ENCODE measurements around the gene SLC2A10.

SLC2A10 gene

DNA sequence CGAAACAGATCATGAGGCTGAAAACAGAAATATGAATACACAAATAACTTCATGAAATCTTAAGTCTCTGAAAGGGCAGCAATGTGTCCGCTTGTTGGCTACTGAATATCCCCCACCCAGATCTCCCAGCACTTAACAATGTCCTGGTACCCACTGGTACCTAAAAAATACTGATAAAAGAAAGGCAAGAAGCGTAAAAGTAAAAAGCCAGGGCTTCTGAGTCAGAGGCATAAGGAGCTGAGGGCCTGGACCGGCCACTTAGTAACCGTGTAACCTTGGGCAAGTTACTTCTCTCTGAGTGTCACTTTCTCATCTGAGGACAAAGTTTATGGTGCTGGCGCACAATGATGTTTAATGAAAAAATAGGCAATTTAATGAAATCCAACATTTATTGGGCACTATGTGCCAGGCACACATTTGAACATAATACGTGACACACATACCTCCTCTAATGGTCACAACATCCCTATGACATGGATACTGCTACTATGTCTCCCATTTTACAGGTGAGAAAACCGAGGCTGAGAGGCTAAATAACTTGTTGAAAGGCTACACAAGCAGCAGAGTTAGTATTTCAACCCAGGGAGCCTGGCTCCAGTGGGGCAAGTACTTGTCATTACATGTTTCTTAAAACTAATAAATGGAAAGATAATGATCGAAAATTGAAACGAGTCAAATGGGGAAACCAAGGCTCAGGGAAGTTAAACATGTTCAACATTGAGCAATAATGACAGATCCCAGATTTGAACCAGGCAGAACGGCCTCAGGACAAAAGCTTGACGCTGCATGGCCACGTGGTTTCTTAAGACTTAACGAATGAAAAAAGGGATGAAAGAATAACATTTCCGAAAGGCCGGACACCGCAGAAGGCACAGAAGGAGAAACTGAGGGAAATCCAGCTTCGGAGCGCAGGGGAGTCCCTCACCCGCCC, 21.0 kb upstream of the SLC2A10 start:
- in situ Hi-C loops (cut with HindIII; ENCODE audit: low pct_ligation_motif_present, low sequenced_read_pairs), result no loop called here
- Histone ChIP-seq H3K36me3 (replicated peaks) (no peaks in the 10 kb centered on the region), H3K4me3 (ENCODE audit: low read depth, low read length) (peak overlapping the region; percentile 80), H3K27ac (peak overlapping the region; percentile 95), H3K27me3 (replicated peaks) (no peaks in the 10 kb centered on the region)
- DNase-seq, result peak; percentile 40
- TF ChIP-seq, protein P1, sequence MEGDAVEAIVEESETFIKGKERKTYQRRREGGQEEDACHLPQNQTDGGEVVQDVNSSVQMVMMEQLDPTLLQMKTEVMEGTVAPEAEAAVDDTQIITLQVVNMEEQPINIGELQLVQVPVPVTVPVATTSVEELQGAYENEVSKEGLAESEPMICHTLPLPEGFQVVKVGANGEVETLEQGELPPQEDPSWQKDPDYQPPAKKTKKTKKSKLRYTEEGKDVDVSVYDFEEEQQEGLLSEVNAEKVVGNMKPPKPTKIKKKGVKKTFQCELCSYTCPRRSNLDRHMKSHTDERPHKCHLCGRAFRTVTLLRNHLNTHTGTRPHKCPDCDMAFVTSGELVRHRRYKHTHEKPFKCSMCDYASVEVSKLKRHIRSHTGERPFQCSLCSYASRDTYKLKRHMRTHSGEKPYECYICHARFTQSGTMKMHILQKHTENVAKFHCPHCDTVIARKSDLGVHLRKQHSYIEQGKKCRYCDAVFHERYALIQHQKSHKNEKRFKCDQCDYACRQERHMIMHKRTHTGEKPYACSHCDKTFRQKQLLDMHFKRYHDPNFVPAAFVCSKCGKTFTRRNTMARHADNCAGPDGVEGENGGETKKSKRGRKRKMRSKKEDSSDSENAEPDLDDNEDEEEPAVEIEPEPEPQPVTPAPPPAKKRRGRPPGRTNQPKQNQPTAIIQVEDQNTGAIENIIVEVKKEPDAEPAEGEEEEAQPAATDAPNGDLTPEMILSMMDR (IDR thresholded peaks at IDR 0.05; ENCODE audit: low read depth, low read length, missing control alignments), result no peak

- Histone ChIP-seq H3K27ac (peak within 1 kb of the TSS; percentile 95), H3K4me3 (ENCODE audit: low read depth, low read length) (peak within 1 kb of the TSS; percentile 80), H3K27me3 (replicated peaks) (no peaks in the 10 kb centered on the region), H3K36me3 (replicated peaks) (no peaks in the 10 kb centered on the region)
- in situ Hi-C loops (cut with HindIII; ENCODE audit: low pct_ligation_motif_present, low sequenced_read_pairs), result no loop called here
- TF ChIP-seq, protein P1 (IDR thresholded peaks at IDR 0.05; ENCODE audit: low read depth, low read length, missing control alignments), result peak; percentile 30
- peak; percentile 100 for DNase-seq
Observed at GRCh38 chr20:46689082-46689753, 20.2 kb upstream of the SLC2A10 start, which contains the start of gene TP53RK. TP53RK (minus strand) TSS chr20:46689444; CDS start chr20:46689414, 30 bp downstream.

GRCh38 chr20:46689754-46690085, 19.7 kb upstream of the SLC2A10 start:
- in situ Hi-C loops (cut with HindIII; ENCODE audit: low pct_ligation_motif_present, low sequenced_read_pairs), result no loop called here
- TF ChIP-seq, protein P1 (IDR thresholded peaks at IDR 0.05; ENCODE audit: low read depth, low read length, missing control alignments), result no peak
- Histone ChIP-seq H3K27ac (peak overlapping the region; percentile 61), H3K4me3 (ENCODE audit: low read depth, low read length) (peak overlapping the region; percentile 56), H3K27me3 (replicated peaks) (no peaks in the 10 kb centered on the region), H3K36me3 (replicated peaks) (no peaks in the 10 kb centered on the region)
- no peak for DNase-seq

DNA sequence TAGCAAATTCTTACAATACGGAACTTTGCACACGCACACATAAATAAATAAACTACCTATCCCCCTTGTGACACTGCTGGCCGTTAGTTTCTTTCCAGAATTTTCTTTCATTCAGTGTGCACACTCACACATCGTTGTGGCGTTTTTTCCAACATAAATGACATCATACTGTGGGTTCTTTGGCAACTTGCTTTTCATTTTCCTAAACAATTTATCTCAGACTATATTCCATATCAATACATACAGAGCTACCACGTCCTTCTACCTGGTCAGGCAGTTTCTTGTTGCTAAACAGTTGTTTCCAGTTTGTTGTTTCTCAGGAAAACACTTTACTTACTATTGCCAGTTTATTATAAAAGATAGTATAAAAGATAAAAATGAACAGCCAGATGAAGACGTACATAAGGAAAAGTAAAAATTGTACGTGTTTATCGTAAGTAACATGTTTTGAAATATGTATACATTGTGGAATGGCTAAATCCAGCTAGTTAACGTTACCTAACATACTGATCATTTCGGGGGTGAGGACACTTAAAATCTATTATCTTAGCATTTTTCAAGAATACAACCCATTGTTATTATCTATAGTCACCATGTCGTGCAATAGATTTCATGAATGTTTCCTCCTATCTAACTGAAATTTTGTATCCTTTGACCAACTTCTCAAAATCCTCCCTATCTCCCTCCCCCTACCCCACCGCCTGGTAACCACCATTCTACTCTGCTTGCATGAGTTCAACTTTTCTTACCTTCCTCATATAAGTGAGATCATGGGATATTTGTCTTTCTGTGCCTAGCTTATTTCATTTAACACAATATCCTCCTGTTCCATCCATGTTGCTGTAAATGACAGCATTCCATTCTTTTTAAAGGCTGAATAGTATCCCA, 19.0 kb upstream of the SLC2A10 start:
- H3K27ac ChIP-seq, result peak overlapping the region; percentile 61
- TF ChIP-seq, protein P1 (IDR thresholded peaks at IDR 0.05; ENCODE audit: low read depth, low read length, missing control alignments), result no peak
- DNase-seq, result no peak

DNA sequence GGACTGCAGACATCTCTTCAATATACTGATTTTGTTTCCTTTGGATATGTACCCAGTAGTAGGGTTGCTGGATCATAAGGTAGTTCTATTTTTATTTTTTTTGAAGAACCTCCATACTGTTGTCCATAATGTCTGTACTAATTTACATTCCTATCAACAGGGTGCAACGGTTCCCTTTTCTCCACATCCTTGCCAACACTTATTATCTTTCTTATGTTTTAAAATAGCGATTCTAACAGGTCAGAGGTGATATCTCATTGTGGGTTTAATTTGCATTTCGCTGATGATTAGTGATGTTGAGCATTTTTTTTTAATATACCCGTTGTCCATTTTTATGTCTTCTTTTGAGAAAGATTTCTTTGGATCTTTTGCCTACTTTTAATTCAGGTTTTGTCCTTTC, 18.3 kb upstream of the SLC2A10 start:
- TF ChIP-seq, protein P1 (IDR thresholded peaks at IDR 0.05; ENCODE audit: low read depth, low read length, missing control alignments), result no peak
- Histone ChIP-seq H3K27me3 (replicated peaks) (no peaks in the 10 kb centered on the region), H3K4me3 (ENCODE audit: low read depth, low read length) (no peak overlapping the region), H3K27ac (no peak overlapping the region), H3K36me3 (replicated peaks) (no peaks in the 10 kb centered on the region)
- DNase-seq, result no peak
- in situ Hi-C loops (cut with HindIII; ENCODE audit: low pct_ligation_motif_present, low sequenced_read_pairs), result no loop called here

More for the DNA sequence above, 19.0 kb upstream of the SLC2A10 start:
- in situ Hi-C loops (cut with HindIII; ENCODE audit: low pct_ligation_motif_present, low sequenced_read_pairs), result no loop called here
- Histone ChIP-seq H3K27me3 (replicated peaks) (no peaks in the 10 kb centered on the region), H3K36me3 (replicated peaks) (no peaks in the 10 kb centered on the region), H3K4me3 (ENCODE audit: low read depth, low read length) (peak overlapping the region; percentile 56)
